Stimulated activated CD8-positive, alpha-beta memory T cell treated with anti-CD3 and anti-CD28 coated beads, Interleukin-2, amount 100 ng/mL, for 48 hours (primary cell): Measurements from ENCODE around the gene MYO1D.
"Not testable (repeated sequence)": the region's sequence is repeated elsewhere in the genome, so short reads cannot be mapped to it uniquely, and the experiment has no call there.

Source experiments
- DNase-seq, 2 donors: peaks; one replicate each; pipeline ENCODE4 v3.0.0-alpha.2; 2020; ENCODE audit warnings: low read depth in 2 of 2

The MYO1D gene

DNA sequence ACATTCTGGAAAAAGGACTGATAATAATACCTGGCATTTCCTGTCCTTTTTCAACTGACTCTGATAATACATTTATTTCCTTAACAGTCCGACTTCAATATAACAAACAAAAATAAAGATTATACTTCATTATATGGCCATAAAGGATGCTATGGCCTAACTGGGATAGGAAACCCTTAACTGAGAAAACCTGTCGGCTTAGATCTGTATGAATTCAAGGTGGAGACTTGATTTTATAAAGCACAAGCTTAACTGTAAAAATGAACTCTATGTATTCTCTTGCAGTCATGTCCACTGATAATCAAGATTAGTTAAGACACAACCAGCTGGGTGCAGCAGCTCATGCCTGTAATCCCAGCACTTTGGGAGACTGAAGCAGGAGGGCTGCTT, 102.2 kb downstream of the MYO1D start:
- DNase-seq = no peak

DNA sequence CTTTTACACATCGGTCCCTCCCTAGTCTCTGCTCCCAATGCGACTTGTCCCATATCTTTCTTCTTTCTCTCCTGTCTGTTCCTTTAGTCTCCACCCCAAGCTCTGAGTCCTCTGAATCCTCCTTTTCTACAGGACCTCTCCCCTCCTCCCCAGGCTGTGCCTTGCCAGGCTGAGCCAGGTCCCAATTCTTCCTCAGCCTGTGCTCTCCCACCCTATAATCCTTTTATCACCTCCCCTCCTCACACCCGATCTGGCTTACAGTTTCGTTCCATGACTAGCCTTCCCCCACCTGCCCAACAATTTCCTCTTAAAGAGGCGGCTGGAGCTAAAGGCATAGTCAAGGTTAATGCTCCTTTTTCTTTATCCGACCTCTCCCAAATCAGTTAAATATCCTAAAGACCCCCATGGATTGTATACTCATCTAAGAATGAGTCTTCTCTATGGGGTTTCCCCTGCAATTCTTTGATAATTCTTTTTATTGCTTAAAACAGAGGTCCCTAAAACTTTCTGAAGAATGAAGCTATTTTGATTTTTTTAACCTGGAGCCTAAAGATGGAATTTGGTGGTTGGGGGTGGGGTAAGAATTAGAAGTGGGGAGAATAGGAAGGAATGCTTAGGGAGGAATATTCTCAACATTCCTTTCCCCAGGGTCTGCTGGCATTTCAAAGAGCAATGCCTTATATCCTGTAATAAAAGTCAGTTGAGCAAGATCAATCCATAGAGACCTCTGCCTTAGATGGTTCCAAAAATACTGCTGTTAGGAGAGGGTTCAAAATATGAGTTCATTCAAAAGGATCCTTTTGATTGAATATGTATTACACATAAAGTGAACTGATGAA, 102.8 kb downstream of the MYO1D start:
- DNase-seq = no peak

GRCh38 chr17:32772453-32773025, 104.4 kb downstream of the MYO1D start:
- no peak for DNase-seq

DNA sequence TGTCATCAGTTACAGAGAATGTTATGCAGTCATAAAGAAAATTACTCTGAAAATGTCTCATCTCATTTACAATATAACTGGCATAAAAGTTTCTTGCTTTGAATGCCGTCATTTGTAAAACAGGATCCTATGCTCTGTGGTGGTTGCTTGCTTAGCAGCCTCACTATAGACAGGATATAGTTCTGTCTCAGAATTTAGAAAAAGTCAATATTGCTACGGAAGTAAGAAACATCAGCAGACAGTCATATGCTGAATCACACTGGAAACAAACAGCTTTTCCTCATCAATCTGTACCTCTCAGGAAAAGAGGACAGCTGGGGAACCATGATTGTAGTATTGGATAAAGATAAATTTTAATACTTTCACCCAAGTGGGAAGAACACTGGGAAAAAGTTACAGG, 105.5 kb downstream of the MYO1D start:
- no peak for DNase-seq

DNA sequence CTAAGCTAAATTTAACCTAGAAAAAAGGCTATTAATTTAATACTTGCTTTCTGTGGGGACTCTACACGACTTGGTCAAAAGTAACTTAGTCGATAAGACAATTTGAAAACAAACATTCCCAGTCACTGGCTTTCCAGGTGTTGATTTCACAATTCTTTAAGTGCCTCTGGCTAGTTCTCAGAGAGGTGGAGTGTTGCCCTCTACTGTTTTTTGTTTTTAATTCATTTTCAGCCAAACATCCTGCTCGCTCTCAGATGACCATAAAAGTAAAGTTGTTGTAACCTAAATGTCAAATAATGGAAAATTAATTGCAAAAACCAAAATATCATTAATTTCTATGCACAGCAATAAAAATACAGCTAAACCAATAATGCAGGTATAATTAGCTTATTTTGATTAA, 107.1 kb downstream of the MYO1D start:
- DNase-seq = no peak

GRCh38 chr17:32763855-32764439, 113.0 kb downstream of the MYO1D start:
- no peak for DNase-seq

DNA sequence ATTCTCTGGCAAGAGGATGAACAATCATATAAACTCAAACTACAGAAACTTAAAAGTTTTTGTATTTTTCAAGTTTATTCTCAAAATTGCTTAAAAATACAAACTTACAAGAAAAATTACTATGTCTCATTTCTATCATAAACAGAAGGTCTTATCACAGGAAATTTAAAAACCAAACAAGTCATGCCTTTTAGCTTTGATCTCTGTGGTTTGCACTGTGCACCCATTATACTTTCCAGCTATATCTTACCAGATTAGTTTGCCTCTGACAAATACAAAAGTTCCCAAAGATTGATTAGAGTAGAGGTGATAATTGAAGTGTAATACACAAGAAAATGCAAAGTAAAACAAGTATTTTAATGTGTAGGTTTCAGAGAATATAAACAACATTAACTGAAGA, 117.4 kb downstream of the MYO1D start:
- DNase-seq = no peak

DNA sequence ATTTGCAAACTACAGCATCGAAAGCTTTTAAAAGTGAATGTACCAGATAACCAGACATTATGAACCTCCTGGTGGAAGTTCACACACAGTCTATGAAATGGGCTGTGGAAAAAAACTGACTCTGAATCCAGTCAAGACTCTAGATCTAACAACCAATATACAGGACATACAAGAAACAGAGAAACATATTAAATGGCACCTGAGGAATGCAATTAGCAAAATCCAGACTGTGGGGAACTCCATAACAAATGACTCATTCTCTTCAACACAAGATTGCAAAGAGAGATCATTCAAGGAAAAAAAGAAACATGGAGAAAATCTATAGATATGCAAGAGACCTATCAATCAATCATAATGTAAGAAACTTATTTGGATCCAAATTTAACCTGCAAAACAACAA, 119.0 kb downstream of the MYO1D start:
- no peak for DNase-seq

DNA sequence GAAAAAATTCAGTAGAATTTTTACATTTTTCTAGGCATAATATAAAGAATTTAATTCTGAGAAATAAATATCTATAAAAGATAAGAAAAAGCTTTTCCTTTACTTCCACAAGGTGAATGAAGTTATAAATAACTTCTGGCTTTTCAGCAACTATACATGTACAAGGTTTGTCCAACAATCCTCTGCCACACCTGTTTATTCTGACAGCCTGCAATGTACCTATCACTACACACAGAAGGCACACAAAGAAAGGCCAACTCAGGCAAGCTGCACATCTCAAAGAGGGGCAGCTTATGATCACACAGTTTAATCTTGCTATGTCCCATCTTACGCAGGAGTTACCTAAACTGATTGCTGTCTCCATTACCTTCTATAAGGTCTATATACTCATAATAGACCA, 120.2 kb downstream of the MYO1D start:
- no peak for DNase-seq

DNA sequence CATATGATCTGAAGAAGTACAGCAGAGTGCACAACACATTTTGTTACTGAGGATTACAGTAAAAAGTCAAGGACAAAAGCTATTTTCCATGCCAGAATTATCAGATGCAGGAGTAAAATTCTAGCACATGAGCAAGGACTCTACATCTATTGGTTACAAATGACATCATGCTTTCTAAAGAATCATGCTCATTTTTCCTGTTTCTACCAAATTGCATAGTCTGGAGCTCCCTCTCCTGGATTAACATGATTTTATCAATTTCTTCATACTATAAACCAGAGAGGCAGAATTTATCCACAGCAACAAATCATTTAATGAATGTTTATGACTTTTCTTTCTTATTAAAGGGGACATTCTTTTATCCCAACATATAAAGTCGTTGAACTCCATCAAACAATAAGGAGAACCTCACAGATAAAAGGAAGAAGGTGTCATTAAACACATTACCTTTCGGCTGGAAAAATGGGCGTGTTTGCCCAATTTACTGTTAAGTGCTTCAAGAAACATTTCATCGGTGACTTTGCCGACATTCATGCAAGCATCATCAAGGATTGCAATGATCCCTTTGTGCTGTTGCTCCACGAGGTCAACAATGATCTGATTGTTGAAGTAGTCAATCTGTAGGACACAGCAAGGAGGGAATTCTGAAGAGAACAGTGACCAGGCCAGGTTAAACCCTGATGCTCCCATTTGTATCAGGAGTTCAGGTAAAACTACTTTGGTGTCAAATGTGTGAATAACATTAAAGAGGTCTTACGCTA, 121.7 kb downstream of the MYO1D start:
- DNase-seq = no peak

- no peak for DNase-seq
These were observed 124.0 kb downstream of the MYO1D start for GRCh38 chr17:32752934-32753333.

DNA sequence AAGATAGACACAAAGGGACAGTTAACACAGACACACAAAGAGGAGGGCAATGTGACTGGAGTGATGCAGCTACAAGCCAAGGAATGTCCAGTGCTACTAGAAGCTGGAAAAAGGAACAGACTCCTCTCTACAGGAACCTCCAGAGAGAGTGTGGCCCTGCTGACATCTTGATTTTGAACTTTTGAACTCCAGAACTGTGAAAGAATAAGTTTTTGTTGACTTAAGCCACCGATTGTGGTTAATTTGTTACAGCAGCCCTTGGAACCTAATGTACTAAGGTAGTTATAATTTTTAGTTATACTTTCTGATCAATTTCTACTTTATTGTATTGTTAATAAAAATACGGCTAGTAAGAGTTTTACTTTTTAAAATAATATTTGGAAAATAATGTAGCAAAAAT, 129.1 kb downstream of the MYO1D start:
- no peak for DNase-seq

- DNase-seq = no peak
These were observed 130.2 kb downstream of the MYO1D start for GRCh38 chr17:32746698-32747097.

- no peak for DNase-seq
These were observed 130.6 kb downstream of the MYO1D start for GRCh38 chr17:32746280-32746679.

DNA sequence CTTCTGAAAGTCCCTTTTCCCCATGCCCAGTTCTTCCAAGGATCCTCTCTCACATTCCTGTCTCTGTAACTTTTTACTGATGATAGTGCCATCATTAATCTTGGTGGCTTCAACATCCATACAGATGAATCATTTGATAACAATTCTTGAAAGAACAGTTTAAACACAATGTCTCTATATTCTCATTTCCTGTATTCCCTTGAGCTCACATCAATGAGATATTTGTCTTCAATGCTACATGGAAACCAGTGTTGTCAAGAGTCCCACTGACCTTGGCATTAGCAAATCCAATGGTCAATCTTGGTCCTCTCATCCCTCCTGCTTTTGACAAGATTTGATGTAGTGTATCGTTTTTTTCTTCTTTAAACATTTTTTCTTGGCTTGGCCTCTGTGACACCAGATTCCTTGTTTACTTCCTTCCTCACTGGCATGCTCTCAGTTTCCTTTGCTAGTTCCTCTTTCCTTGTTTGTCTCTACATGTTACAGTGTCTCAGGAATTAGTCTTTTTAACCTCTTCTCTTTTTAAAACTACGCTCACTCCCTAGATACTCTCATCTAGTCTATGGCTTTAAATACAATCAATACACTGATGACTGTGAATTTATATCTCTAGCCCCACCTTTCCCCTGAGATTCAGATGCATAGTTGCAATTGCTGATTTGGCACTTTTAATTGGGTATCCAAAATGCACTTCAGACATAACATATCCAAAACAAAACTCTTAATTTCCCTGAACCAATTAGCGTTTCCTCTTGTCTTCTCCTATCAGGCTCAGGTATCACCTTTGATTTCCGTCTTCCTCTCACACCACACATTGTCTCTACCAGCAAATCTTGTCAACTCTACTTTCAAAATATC, 134.0 kb downstream of the MYO1D start:
- no peak for DNase-seq

DNA sequence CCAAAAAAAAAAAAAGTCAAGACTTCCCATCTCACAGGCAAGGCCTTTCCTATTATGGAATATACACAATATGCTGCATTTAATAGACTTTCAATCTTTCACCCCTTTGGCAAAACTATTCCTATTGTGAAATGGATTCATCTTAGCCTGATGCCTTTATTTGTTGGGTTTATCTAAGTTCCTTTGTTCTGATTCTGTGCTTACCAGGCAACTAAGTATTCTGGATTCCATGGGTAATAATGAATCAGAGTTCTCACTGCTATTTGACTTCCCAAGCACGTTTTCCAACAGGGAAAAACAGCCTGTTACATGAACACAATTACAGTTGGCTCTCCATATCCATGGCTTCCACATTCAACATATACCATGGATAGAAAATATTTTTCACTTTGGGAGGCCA, 135.5 kb downstream of the MYO1D start:
- no peak for DNase-seq

DNA sequence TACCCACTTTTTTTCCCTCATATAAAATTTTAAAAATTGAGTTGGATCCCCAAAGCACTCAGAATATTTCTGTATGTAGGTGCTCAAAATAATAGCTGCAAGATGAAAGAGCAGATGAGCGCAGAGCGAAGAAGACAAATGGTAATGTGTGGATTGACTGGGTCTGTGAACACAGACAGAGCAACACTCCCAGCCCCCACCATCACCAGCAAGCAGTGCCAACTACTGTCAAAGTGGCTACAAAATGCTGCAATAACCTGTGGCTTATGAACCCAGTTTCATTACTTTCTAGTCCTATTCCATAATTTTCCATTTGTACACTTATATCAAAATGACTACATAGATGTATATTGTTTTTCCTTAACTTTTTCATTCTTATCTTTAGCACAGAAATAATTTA, 137.2 kb downstream of the MYO1D start:
- DNase-seq = no peak

- not testable (repeated sequence) for DNase-seq
These were observed 137.8 kb downstream of the MYO1D start for GRCh38 chr17:32739151-32739550.

- no peak for DNase-seq
These were observed 143.5 kb downstream of the MYO1D start for GRCh38 chr17:32733401-32733800.

GRCh38 chr17:32732900-32733299, 144.0 kb downstream of the MYO1D start:
- DNase-seq = no peak

GRCh38 chr17:32732296-32732642, 144.7 kb downstream of the MYO1D start:
- no peak for DNase-seq
